Measurements from ENCODE around the gene KCNA4. TPM values are rescaled to one million over a fixed set of nuclear protein-coding genes. Genes with fewer than 3 reads are reported as not detected.

KCNA4 gene
- 0.08 TPM for total RNA-seq (2013)
- polyA plus RNA-seq = not detected
- not detected in 2 replicates for polyA minus RNA-seq
- 0 to 0.92 (median 0) reads per million in 11 experiments for total RNA-seq

- Histone ChIP-seq H3K4me1 (ENCODE audit: control insufficient read depth in 1 of 2, insufficient read depth in 2 of 2, low read length in 2 of 2) (no peaks in the 10 kb centered on the region), H3K36me3 (replicated peaks in 1 of 2; ENCODE audit: control insufficient read depth in 1 of 2, insufficient read depth in 2 of 2, low read length in 2 of 2) (no peaks in the 10 kb centered on the region), H2AFZ (ENCODE audit: insufficient read depth, low read depth, low read length, poor library complexity, severe bottlenecking) (no peak within 1 kb of the TSS), H3K9ac (ENCODE audit: insufficient read depth, low read length, poor library complexity, severe bottlenecking) (no peak within 1 kb of the TSS), H3K4me3 (replicated peaks in 1 of 3; ENCODE audit: low read depth in 2 of 3, low read length in 3 of 3) (peak within 1 kb of the TSS in 1 of 3 experiments; percentile 27), H3K79me2 (ENCODE audit: insufficient read depth, low read length) (no peaks in the 10 kb centered on the region), H3K9me3 (replicated peaks in 1 of 2; ENCODE audit: control insufficient read depth in 1 of 2, insufficient read depth in 1 of 2, low read length in 2 of 2) (peaks cover 8 to 38% of the 10 kb centered on the region in 2 donors), H3K27ac (ENCODE audit: low read depth in 1 of 2, low read length in 2 of 2) (no peak within 1 kb of the TSS), H3K27me3 (ENCODE audit: control insufficient read depth in 2 of 2, insufficient read depth in 2 of 2, low read length in 2 of 2) (peaks cover 39 to 55% of the 10 kb centered on the region in 2 donors), H3K4me2 (replicated peaks; ENCODE audit: extremely low read depth, low read length, poor library complexity, severe bottlenecking) (no peak within 1 kb of the TSS), H4K20me1 (ENCODE audit: insufficient read depth, low read length) (no peaks in the 10 kb centered on the region)
- Mint-ChIP-seq H3K4me1 (no peaks in the 10 kb centered on the region), H3K27ac (no peak within 1 kb of the TSS), H3K4me3 (peak within 1 kb of the TSS in 1 of 2 donors; percentile 74), H3K9me3 (peaks cover 2 to 30% (median 15%) of the 10 kb centered on the region in 7 donors), H3K27me3 (ENCODE audit: low read depth in 3 of 3) (peaks cover 24 to 33% (median 25%) of the 10 kb centered on the region in 3 donors), H3K36me3 (no peaks in the 10 kb centered on the region)
- no peak for TF ChIP-seq CTCF (IDR thresholded peaks at IDR 0.05)
- DNase-seq = no peak
- intact Hi-C loops (cut with micrococcal nuclease) = no loop called here
- 4% methylated on average over 42 of the region's 50 CpGs for WGBS (ENCODE audit: insufficient coverage)
Measured at GRCh38 chr11:30016588-30017363, at the start of gene KCNA4. Gene KCNA4, minus strand, starts transcription at chr11:30017030. Its CDS starts 4,352 bp downstream, at chr11:30012678.

GRCh38 chr11:30062103-30062502 is 45.3 kb upstream of the KCNA4 start:
- no peaks in the 10 kb centered on the region for H3K27me3 ChIP-seq (ENCODE audit: control insufficient read depth in 2 of 2, insufficient read depth in 2 of 2, low read length in 2 of 2)
- no peaks in the 10 kb centered on the region for H3K79me2 ChIP-seq (ENCODE audit: insufficient read depth, low read length)
- Mint-ChIP-seq H3K4me3 (no peak overlapping the region), H3K27ac (no peak overlapping the region), H3K4me1 (no peaks in the 10 kb centered on the region), H3K36me3 (no peaks in the 10 kb centered on the region), H3K9me3 (peaks cover 7 to 20% (median 11%) of the 10 kb centered on the region in 7 donors), H3K27me3 (ENCODE audit: low read depth in 3 of 3) (no peaks in the 10 kb centered on the region)
- no peaks in the 10 kb centered on the region for H3K4me1 ChIP-seq (ENCODE audit: control insufficient read depth in 1 of 2, insufficient read depth in 2 of 2, low read length in 2 of 2)
- intact Hi-C loops (cut with micrococcal nuclease) = no loop called here
- H3K4me2 ChIP-seq (replicated peaks; ENCODE audit: extremely low read depth, low read length, poor library complexity, severe bottlenecking) = no peak overlapping the region
- no peaks in the 10 kb centered on the region for H4K20me1 ChIP-seq (ENCODE audit: insufficient read depth, low read length)
- no peaks in the 10 kb centered on the region for H3K36me3 ChIP-seq (replicated peaks in 1 of 2; ENCODE audit: control insufficient read depth in 1 of 2, insufficient read depth in 2 of 2, low read length in 2 of 2)
- H3K9me3 ChIP-seq (replicated peaks in 1 of 2; ENCODE audit: control insufficient read depth in 1 of 2, insufficient read depth in 1 of 2, low read length in 2 of 2) = peaks cover 4% of the 10 kb centered on the region in 2 donors
- no peak overlapping the region for H3K27ac ChIP-seq (ENCODE audit: low read depth in 1 of 2, low read length in 2 of 2)
- WGBS (ENCODE audit: insufficient coverage) = no CpG with 5 or more reads among the region's 4 CpGs
- no peak overlapping the region for H2AFZ ChIP-seq (ENCODE audit: insufficient read depth, low read depth, low read length, poor library complexity, severe bottlenecking)
- no peak for DNase-seq
- H3K4me3 ChIP-seq (replicated peaks in 1 of 3; ENCODE audit: low read depth in 2 of 3, low read length in 3 of 3) = no peak overlapping the region
- no peak overlapping the region for H3K9ac ChIP-seq (ENCODE audit: insufficient read depth, low read length, poor library complexity, severe bottlenecking)
- no peak for TF ChIP-seq CTCF (IDR thresholded peaks at IDR 0.05)
